Measurements from ENCODE around the gene WASF3. TPM values are rescaled to one million over a fixed set of nuclear protein-coding genes. Genes with fewer than 3 reads are reported as not detected.

The WASF3 gene
- total RNA-seq, 1 donor from 2014 or later = 20.0 TPM

- no peaks in the 10 kb centered on the region for H3K4me1 Mint-ChIP-seq (ENCODE audit: unreplicated experiment)
- H3K27me3 Mint-ChIP-seq (ENCODE audit: unreplicated experiment) = peaks cover 18% of the 10 kb centered on the region
- no peaks in the 10 kb centered on the region for H3K36me3 Mint-ChIP-seq (ENCODE audit: unreplicated experiment)
- DNase-seq (ENCODE audit: extremely low spot score, unreplicated experiment) = no peak
- no peaks in the 10 kb centered on the region for H3K9me3 Mint-ChIP-seq (ENCODE audit: unreplicated experiment)
- TF ChIP-seq, protein P1, sequence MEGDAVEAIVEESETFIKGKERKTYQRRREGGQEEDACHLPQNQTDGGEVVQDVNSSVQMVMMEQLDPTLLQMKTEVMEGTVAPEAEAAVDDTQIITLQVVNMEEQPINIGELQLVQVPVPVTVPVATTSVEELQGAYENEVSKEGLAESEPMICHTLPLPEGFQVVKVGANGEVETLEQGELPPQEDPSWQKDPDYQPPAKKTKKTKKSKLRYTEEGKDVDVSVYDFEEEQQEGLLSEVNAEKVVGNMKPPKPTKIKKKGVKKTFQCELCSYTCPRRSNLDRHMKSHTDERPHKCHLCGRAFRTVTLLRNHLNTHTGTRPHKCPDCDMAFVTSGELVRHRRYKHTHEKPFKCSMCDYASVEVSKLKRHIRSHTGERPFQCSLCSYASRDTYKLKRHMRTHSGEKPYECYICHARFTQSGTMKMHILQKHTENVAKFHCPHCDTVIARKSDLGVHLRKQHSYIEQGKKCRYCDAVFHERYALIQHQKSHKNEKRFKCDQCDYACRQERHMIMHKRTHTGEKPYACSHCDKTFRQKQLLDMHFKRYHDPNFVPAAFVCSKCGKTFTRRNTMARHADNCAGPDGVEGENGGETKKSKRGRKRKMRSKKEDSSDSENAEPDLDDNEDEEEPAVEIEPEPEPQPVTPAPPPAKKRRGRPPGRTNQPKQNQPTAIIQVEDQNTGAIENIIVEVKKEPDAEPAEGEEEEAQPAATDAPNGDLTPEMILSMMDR (IDR thresholded peaks at IDR 0.05) = no peak
- H3K27ac Mint-ChIP-seq (ENCODE audit: unreplicated experiment) = no peak overlapping the region
- no peak overlapping the region for H3K4me3 Mint-ChIP-seq (ENCODE audit: unreplicated experiment)
These were observed 32.0 kb upstream of the WASF3 start for GRCh38 chr13:26525528-26525927.

DNA sequence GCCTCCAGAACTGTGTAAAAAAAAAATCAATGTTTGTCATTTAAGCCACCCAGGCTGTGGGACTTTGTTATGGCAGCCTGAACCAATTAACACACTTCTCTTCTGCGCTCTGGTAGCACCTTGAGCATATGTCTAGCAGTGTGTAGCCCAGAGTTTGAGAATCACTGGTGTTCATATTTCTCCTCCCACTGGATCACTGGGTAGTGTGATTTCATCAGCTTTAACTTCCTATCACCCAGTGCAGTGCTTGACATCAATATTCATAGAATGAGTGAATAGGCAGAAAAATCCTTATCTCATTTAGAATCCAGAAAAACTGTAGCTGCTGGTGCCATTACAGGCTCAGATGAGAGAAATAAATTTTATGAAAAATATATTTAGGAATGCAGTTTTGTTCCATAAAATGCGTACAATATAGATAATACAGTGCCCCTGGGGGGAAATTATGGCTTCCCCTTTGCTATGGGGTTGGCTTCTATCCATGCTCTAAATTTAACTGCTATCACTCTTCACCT lies 30.7 kb upstream of the WASF3 start:
- H3K27ac Mint-ChIP-seq (ENCODE audit: unreplicated experiment) = no peak overlapping the region
- no peak overlapping the region for H3K4me3 Mint-ChIP-seq (ENCODE audit: unreplicated experiment)
- DNase-seq (ENCODE audit: extremely low spot score, unreplicated experiment) = no peak
- H3K9me3 Mint-ChIP-seq (ENCODE audit: unreplicated experiment) = no peaks in the 10 kb centered on the region
- H3K27me3 Mint-ChIP-seq (ENCODE audit: unreplicated experiment) = peaks cover 19% of the 10 kb centered on the region
- TF ChIP-seq, protein P1 (IDR thresholded peaks at IDR 0.05) = no peak
- no peaks in the 10 kb centered on the region for H3K36me3 Mint-ChIP-seq (ENCODE audit: unreplicated experiment)
- no peaks in the 10 kb centered on the region for H3K4me1 Mint-ChIP-seq (ENCODE audit: unreplicated experiment)

DNA sequence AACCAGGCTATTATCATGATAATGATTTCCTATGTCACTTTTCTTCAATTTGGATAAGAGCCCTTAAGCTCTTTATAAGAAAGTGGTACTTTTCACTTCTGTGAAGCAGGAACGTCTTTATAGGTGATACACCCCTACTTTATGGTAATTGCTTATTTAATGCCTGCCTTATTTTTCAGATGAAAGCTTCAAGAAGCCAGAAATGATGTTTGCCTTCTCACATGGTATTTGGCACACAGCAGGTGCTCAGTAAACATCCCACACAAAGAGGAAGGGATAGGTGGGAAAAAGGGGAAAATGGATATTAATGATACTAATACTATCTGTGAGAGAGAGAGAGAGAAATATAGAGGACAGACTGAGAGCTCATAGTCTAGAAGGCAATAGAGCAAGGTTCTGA lies 29.0 kb upstream of the WASF3 start:
- no peaks in the 10 kb centered on the region for H3K9me3 Mint-ChIP-seq (ENCODE audit: unreplicated experiment)

DNA sequence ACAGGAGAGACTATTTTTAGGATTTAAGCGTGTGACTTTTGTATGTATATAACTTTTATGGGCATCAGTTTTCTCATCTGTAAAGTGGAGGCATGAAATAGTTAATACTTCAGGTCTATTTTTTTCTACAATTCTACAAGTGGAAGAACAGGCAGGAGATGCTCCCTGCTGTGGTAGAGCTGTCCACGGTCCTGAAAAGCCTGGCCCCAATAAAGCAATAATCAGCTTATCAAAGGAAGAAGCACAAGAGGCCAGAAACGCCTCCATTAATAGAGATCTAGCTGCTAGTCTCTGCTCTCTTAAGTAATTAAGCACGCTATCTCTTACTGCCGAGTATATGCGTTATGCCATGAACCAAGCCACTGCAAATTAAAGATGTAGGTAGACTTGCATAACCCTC lies 28.0 kb upstream of the WASF3 start:
- no peaks in the 10 kb centered on the region for H3K36me3 Mint-ChIP-seq (ENCODE audit: unreplicated experiment)
- H3K27me3 Mint-ChIP-seq (ENCODE audit: unreplicated experiment) = peaks cover 27% of the 10 kb centered on the region
- H3K27ac Mint-ChIP-seq (ENCODE audit: unreplicated experiment) = no peak overlapping the region
- H3K9me3 Mint-ChIP-seq (ENCODE audit: unreplicated experiment) = no peaks in the 10 kb centered on the region
- no peak for DNase-seq (ENCODE audit: extremely low spot score, unreplicated experiment)
- no peak overlapping the region for H3K4me3 Mint-ChIP-seq (ENCODE audit: unreplicated experiment)
- TF ChIP-seq, protein P1 (IDR thresholded peaks at IDR 0.05) = no peak
- no peaks in the 10 kb centered on the region for H3K4me1 Mint-ChIP-seq (ENCODE audit: unreplicated experiment)

More for the DNA sequence above, 29.0 kb upstream of the WASF3 start:
- Mint-ChIP-seq H3K36me3 (ENCODE audit: unreplicated experiment) (no peaks in the 10 kb centered on the region), H3K27ac (ENCODE audit: unreplicated experiment) (no peak overlapping the region), H3K27me3 (ENCODE audit: unreplicated experiment) (peaks cover 25% of the 10 kb centered on the region), H3K4me1 (ENCODE audit: unreplicated experiment) (no peaks in the 10 kb centered on the region), H3K4me3 (ENCODE audit: unreplicated experiment) (no peak overlapping the region)
- TF ChIP-seq, protein P1 (IDR thresholded peaks at IDR 0.05) = no peak
- no peak for DNase-seq (ENCODE audit: extremely low spot score, unreplicated experiment)

- Mint-ChIP-seq H3K27ac (ENCODE audit: unreplicated experiment) (no peak overlapping the region), H3K27me3 (ENCODE audit: unreplicated experiment) (peaks cover 24% of the 10 kb centered on the region), H3K4me1 (ENCODE audit: unreplicated experiment) (no peaks in the 10 kb centered on the region), H3K36me3 (ENCODE audit: unreplicated experiment) (no peaks in the 10 kb centered on the region), H3K4me3 (ENCODE audit: unreplicated experiment) (no peak overlapping the region), H3K9me3 (ENCODE audit: unreplicated experiment) (no peaks in the 10 kb centered on the region)
- TF ChIP-seq, protein P1 (IDR thresholded peaks at IDR 0.05) = no peak
- peak; percentile 15 for DNase-seq (ENCODE audit: extremely low spot score, unreplicated experiment)
These were observed 25.7 kb upstream of the WASF3 start for GRCh38 chr13:26531742-26532141.

Data from osteocyte (in vitro differentiated cells).